ENCODE measurements around the gene ANKRD45.
"Not testable (repeated sequence)": the region's sequence is repeated elsewhere in the genome, so short reads cannot be mapped to it uniquely, and the experiment has no call there.

Gene ANKRD45

GRCh38 chr1:173642450-173643139 is 27.1 kb downstream of the ANKRD45 start:
- DNase-seq (ENCODE audit: low read depth in 2 of 2) = not testable (repeated sequence)

DNA sequence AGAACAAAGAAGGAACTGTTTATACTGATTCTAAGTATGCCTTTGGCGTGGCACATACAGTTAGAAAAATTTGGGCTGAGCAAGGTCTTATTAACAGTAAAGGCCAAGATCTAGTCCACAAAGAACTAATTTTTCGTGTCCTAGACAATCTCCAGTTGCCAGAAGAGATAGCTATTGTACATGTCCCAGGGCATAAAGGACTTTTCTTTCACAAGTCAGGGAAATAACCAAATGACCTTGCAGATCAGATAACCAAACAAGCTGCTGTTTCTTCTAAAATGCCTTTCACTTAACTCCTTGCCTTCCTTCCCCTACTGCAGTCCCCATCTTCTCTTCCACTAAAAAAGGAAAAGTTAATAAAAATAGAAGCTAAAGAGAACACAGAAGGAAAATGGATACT is 30.5 kb downstream of the ANKRD45 start:
- no peak for DNase-seq (ENCODE audit: low read depth in 2 of 2)

DNA sequence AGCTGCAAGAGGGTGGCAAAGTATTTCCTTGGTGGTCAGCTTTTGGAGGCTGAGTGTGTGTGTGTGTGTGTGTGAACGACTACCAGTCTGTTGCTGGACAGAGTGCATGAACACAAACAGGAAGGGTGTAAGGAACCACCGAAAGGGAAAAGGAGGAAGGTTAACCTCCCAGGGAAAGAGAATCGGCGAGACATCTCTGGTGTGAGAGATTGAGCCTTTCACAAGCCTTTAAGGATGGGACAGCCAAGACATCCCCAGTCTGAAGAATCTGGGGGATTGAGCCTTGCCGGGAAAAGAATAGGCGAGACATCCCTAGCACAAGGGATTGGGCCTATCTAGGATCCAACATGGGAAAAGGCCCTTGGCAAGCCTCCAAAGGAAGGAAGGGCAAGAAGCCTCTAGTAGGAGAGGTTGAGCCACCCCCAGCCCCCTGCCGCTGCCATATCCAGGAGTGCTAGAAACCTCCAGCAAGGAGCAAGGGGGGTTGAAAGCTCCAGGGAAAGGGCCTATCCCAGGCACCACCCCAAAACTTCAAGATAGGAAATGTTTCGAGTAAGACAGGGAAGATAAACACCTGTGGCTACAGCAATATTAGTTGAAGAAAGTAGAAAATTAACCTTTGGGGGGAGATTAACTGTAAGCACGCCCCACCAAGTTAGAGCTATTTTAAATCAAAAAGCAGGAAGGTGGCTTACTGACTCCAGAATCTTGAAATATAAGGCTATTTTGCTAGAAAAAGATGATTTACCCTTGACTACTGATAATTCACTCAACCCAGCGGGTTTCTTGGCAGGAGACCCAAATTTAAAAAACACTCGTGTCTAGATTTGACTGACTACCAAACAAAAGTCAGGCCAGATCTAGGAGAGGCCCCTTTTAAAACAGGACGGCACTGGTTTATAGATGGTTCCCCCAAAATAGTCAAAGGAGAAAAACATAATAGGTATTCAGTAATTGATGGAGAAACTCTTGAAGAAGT is 31.3 kb downstream of the ANKRD45 start:
- DNase-seq (ENCODE audit: low read depth in 2 of 2) = no peak

- not testable (repeated sequence) for DNase-seq (ENCODE audit: low read depth in 2 of 2)
These were observed 32.2 kb downstream of the ANKRD45 start for GRCh38 chr1:173637236-173638042.

GRCh38 chr1:173635116-173635515 is 34.5 kb downstream of the ANKRD45 start, which contains the start of gene TEX50:
Gene TEX50 (plus strand): TSS chr1:173635338. CDS start chr1:173635522, 184 bp downstream.
- no peak for DNase-seq (ENCODE audit: low read depth in 2 of 2)

GRCh38 chr1:173628888-173629287 is 40.8 kb downstream of the ANKRD45 start:
- DNase-seq (ENCODE audit: low read depth in 2 of 2) = no peak

DNA sequence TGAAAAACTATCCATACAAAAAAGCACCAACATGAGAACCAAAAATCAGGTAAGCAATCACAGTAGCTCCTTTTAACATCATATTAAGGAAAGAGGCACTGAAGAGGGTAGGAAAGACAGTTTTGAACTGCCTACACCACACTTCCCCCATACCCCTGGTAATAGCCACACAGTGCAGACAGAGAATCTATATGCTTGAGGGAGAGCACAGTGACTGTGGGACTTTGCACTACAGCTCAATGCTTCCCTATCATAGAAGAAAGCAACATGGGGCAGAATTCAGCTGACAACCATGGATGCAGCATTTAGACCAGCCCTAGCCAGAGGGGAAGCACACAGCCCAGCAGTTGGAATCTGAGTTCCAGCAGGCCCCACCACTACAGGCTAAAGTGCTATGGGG is 42.4 kb downstream of the ANKRD45 start:
- DNase-seq (ENCODE audit: low read depth in 2 of 2) = no peak

DNA sequence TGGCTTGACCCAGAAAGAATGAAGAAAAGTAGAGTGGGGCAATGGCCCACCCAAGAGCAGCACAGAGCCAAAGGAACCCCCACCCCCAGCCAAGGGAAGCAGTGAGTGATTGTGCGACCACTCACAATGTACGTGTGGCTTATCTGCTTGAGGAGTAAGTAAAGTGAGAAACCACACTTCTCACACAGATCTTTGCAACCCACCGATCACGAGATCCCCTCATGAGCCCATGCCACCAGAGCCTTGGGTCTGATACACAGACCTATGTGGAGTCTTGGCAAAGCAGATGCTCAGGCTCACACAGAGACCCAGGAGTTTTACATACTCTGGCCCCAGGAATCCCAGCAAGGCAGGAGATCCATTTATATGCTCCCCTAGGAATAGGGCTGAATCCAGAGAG is 52.8 kb downstream of the ANKRD45 start:
- DNase-seq (ENCODE audit: low read depth in 2 of 2) = no peak

DNA sequence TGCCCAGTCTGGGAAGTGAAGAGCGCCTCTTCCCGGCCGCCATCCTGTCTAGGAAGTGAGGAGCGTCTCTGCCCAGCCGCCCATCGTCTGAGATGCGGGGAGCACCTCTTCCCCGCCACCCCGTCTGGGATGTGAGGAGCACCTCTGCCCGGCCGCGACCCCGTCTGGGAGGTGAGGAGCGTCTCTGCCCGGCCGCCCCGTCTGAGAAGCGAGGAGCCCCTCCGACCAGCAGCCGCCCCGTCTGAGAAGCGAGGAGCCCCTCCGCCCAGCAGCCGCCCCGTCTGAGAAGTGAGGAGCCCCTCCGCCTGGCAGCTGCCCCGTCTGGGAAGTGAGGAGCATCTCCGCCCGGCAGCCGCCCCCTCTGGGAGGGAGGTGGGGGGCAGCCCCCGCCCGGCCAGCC is 56.6 kb downstream of the ANKRD45 start:
- DNase-seq (ENCODE audit: low read depth in 2 of 2) = not testable (repeated sequence)

GRCh38 chr1:173608503-173609216 is 61.0 kb downstream of the ANKRD45 start:
- DNase-seq (ENCODE audit: low read depth in 2 of 2) = no peak

DNA sequence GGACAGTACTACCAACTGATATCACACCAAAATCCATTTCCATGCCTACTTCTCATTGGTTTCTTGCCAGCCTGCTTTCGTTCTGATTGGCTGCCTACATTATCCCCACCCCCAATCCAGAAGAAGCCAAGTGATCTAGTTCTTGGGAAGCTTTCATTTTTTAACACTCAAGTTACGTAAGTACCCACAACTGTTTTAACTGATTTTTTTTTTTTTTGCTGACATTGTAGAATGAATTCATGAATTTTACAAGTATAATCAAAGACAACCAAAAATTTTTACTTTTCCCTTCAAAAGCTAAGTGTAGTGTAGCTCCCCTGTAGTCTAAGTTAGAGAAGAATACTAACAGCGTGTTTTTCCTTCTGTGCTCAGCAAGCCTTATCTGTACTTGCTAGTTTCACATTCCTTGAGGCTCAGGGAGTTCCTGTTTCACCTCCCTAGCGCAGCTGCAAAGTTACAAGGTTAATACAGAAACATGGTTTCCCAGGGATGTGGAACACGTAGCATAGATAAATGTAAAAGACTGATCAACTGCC is 66.5 kb downstream of the ANKRD45 start, which contains the start of gene SLC9C2:
Gene SLC9C2, minus strand, starts transcription at position 17 of the 536 bp plus-strand sequence. CDS start 1,296 bp downstream, outside the sequence.
- no peak for DNase-seq (ENCODE audit: low read depth in 2 of 2)

GRCh38 chr1:173601588-173601987 is 68.1 kb downstream of the ANKRD45 start:
- DNase-seq (ENCODE audit: low read depth in 2 of 2) = no peak

DNA sequence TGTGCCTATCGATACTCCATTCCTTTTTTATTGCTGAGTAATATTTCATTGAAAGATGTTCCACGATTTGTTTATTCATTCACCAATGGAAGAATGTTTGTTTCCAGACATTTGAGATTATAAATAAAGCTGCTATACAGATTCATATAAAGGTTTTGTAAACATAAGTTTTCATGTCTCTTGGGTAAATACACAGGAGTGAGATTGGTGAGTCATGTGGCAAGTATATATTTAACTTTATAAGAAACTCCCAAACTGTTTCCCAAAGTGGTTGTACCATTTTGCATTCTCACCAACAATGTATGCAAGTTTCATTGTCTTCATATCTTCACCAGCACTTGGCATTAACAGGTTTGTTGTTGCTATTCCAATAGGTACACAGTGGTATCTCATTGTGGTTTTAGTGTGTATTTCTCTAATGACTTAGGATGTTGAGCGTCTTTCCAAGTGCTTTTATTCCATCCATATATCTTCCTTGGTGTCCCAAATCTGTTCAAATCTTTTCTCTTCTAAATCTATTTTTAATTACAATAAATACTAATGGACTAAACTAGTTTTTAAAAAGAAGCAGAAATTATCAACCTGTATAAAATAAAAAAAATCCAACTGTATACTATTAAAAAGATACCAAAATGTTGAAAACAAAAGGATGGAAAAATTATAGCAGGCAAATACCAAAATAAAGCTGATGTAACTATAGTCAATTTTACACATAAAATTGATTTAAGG is 73.4 kb downstream of the ANKRD45 start:
- DNase-seq (ENCODE audit: low read depth in 2 of 2) = no peak

DNA sequence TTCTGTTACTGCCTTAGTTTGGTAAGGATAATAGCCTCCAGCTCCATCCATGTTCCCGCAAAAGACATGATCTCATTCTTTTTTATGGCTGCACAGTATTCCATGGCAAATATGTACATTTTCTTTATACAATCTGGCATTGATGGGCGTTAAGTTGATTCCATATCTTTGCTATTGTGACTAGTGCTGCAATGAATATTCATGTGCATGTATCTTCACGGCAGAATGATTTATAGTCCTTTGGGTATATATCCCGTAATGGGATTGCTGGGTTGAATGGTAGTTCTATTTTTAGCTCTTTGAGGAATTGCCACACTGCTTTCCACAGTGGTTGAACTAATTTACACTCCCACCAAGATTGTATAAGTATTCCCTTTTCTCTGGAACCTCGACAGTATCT is 78.5 kb downstream of the ANKRD45 start:
- DNase-seq (ENCODE audit: low read depth in 2 of 2) = not testable (repeated sequence)

DNA sequence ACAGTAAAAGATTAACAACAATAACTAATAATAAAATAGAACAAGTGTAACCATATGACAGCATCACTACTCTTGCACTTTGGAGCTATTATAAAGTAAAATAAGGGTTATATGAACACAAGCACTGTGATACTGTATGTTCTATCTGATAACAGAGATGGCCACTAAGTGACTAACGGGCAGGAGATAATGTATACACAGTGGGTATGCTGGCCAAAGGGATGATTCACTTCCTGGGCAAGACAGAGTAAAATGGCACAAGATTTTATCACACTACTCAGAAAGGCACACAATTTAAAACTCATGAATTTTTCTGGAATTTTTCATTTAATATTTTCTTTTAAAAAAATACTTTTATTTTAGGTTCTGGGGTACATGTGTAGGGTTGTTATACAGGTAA is 79.1 kb downstream of the ANKRD45 start:
- DNase-seq (ENCODE audit: low read depth in 2 of 2) = no peak

DNA sequence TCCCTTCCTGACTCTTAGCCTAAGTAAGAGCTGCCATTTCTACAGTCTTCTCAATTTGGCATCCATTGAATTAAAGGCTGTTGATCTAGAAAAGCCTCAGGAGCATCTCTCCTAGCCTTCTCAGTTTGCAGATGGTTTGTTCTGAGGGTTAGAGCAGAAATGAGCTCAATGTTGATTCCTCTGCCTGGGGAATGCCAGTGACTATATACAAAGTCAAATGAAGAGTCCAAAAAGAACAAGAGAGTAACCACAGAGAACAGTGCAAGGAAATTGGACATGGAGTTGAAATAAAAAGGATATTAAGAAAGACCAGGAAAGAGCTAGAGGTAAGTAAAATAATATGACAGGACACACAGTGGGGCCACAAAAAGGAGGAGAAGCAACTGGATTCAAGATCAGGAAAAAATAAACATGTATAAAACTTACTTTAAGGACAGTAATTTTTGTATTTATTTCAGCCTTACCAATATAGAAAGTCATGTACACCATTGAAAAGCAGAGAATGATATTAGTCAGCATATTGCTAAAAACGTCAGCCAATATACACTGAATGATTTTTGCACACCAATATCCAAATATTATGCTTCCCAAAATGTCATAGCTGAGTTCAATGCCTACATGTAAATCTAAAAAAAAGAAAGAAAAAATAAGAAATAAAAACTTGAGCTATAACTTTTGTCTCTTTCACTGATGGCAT is 88.1 kb downstream of the ANKRD45 start:
- DNase-seq (ENCODE audit: low read depth in 2 of 2) = no peak

GRCh38 chr1:173580658-173581057 is 89.0 kb downstream of the ANKRD45 start:
- DNase-seq (ENCODE audit: low read depth in 2 of 2) = no peak

DNA sequence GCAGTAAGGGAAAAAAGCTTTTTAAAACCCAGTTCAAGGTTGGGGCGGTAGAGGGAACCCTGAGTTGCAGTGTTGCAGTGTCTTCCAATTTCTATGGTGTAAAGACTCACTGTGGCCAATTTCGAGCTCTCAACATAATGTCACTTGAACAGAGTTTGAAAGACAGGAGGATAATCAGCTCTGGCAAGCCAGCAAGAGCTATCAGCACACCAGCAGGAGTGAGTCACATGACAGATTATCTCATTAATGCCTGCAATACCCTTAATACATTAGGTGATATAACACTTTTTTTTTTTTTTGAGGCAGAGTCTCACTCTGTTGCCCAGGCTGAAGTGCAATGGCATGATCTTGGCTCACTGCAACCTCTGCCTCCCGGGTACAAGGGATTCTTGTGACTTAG is 89.6 kb downstream of the ANKRD45 start:
- DNase-seq (ENCODE audit: low read depth in 2 of 2) = no peak

GRCh38 chr1:173573596-173573995 is 96.1 kb downstream of the ANKRD45 start:
- DNase-seq (ENCODE audit: low read depth in 2 of 2) = no peak

Data from stimulated activated CD8-positive, alpha-beta memory T cell treated with anti-CD3 and anti-CD28 coated beads, Interleukin-7, amount 100 ng/mL, for 1 hour (primary cell).